Heart right ventricle (tissue), 16 donors: ENCODE measurements around the gene CX3CL1. TPM values are rescaled to one million over a fixed set of nuclear protein-coding genes. Genes with fewer than 3 reads are reported as not detected.

Source experiments
- ATAC-seq, 8 donors: fragments of 200-7000 bp; cut with Tn5 transposase; one replicate each; pipeline ENCODE4 v1.9.1; 2020; ENCODE audit warnings: mild to moderate bottlenecking in 8 of 8, moderate library complexity in 8 of 8, moderate number of reproducible peaks in 1 of 8
- DNase-seq, 2 donors: peaks; one replicate each; pipeline ENCODE4 v3.0.0-alpha.2; 2020
- H3K27ac ChIP-seq, 10 donors: fragments of 200-600 bp; sonication (generic) in 2 of 10; one replicate each; pipeline versions ENCODE4 v1.5.0 to v1.8.0; 2020 to 2022; ENCODE audit warnings: mild to moderate bottlenecking in 3 of 10
- H3K27me3 ChIP-seq, 7 donors: fragments of 200-600 bp; one replicate each; pipeline ENCODE4 v1.8.0; 2021 to 2022; ENCODE audit warnings: mild to moderate bottlenecking in 2 of 7
- H3K36me3 ChIP-seq, 9 donors: fragments of 200-600 bp; sonication (generic) in 1 of 9; one replicate each; pipeline versions ENCODE4 v1.5.0 to v1.8.0; 2020 to 2022; ENCODE audit warnings: mild to moderate bottlenecking in 2 of 9
- H3K4me1 ChIP-seq, 9 donors: fragments of 200-600 bp; sonication (generic) in 1 of 9; one replicate each; pipeline versions ENCODE4 v1.5.0 to v1.8.0; 2020 to 2022; ENCODE audit warnings: mild to moderate bottlenecking in 4 of 9
- H3K4me3 ChIP-seq, 10 donors: fragments of 200-600 bp; sonication (generic) in 2 of 10; one replicate each; pipeline versions ENCODE4 v1.5.0 to v1.8.0; 2020 to 2022; ENCODE audit warnings: mild to moderate bottlenecking in 7 of 10, moderate library complexity in 2 of 10
- H3K9me3 ChIP-seq, 11 donors: fragments of 200-600 bp in 10 of 11; sonication (generic) in 2 of 11; one replicate each; pipeline versions ENCODE4 v1.5.0 to v1.8.0; 2013 to 2022; ENCODE audit warnings: mild to moderate bottlenecking in 2 of 11, control low read depth in 1 of 11, moderate library complexity in 1 of 11
- CTCF ChIP-seq, 9 donors: fragments of 200-600 bp; sonication (generic) in 2 of 9; IDR thresholded peaks; one replicate each; pipeline versions ENCODE4 v1.5.0 to v1.8.0; 2021 to 2022; ENCODE audit warnings: antibody characterized with exemption in 9 of 9, mild to moderate bottlenecking in 5 of 9, moderate library complexity in 1 of 9
- WGBS, 2 donors: extraction: QIAGEN DNeasy Blood & Tissue Kit; methylation state at CpG; one replicate each; pipeline ENCODE4 v1.1.7; 2013; ENCODE audit warnings: inconsistent platforms in 1 of 2; 5-methylcytosine and 5-hydroxymethylcytosine counted together
- intact Hi-C, 10 donors: fragments of 100-400 bp; cut with DNase I; formaldehyde crosslinking; loops; one replicate each; pipeline versions ENCODE4 v1.11.1 to v1.14.2; 2022
- polyA plus RNA-seq, 2 donors: library from polyadenylated mRNA; stranded (reverse); fragments of 200-250 nt; gene quantifications; one replicate each; pipeline ENCODE4 v1.2.3, GENCODE V29; 2013
- total RNA-seq, 10 donors: library from RNA; stranded (reverse); fragmentation: NEBNext Ultra II Directional in 3 of 10; extraction: Animal tissue kit (Norgen Biotek cat#: 25700) in 3 of 10; gene quantifications; one replicate each; pipeline versions ENCODE4 v1.2.1 to v1.2.4, GENCODE V29; 2021 to 2023
- donor health status: Arrhythmogenic right ventricular cardiomyopathy.
- donor health status: ischemic (EF 13 %, LVEDD 7.1; RV severe dilation, severe dysfunction).
- donor health status: healthy with polysubstance abuse.
- donor health status: DM: no; HTN: yes; CAD: no.
- donor health status: DM: no; HTN: no; CAD: no.
- donor health status: ischemic (EF 25% LVEDD 6.9; RV normal size, moderate dysfunction).
- donor health status: ischemic (EF 25% LVEDD 5.7; RV mildly dilated, moderate dysfunction).
- donor health status: healthy.
- donor health status: DM: yes; HTN: yes; CAD: no.
- donor health status: Ischemic cardiomyopathy.
- donor health status: ischemic (EF 35%, LVEDD 5.7; RV mildly dilated, moderate dysfunction).
- donor health status: nonischemic (EF 11% LVEDD 7.7; RV severe dilation, severe dysfunction).
- donor health status: DM: yes; HTN: yes; CAD: no.
- donor health status: PGD.
- donor health status: ischemic (EF 29% LVEDD 5.4; RV normal size, mild dysfunction).
- donor health status: nonischemic (EF 23%, LVEDD 6.1; RV moderate dilation, normal function).

Gene CX3CL1
- total and polyA plus RNA-seq, 12 donors, result 7.8 to 46.3 (median 15.5) TPM

- 94 to 95% methylated on average over 2 of the region's 2 CpGs for WGBS, 2 donors
- no peak for ATAC-seq
Measured at GRCh38 chr16:57434003-57434402, 61.7 kb downstream of the CX3CL1 start.

More at GRCh38 chr16:57434003-57434402, 61.7 kb downstream of the CX3CL1 start:
- Histone ChIP-seq H3K9me3 (no peaks in the 10 kb centered on the region), H3K27me3 (no peaks in the 10 kb centered on the region), H3K27ac (no peak overlapping the region), H3K4me1 (no peaks in the 10 kb centered on the region), H3K4me3 (no peak overlapping the region), H3K36me3 (peaks cover 5 to 100% (median 82%) of the 10 kb centered on the region in 9 donors)
- no peak for DNase-seq
- no peak for TF ChIP-seq CTCF (IDR thresholded peaks at IDR 0.05)
- intact Hi-C loops, result no loop called here

Other genes starting within 250 kb of the CX3CL1 start
- 10 to 100 TPM; 49.6 to 66.8 (median 62.5) TPM for gene PSME3IP1, start 186.5 kb upstream of the CX3CL1 start, total RNA-seq
- 10 to 100 TPM; 50.4 to 60.7 TPM for gene PSME3IP1, start 186.5 kb upstream of the CX3CL1 start, polyA plus RNA-seq
- gene RSPRY1, start 186.2 kb upstream of the CX3CL1 start, total RNA-seq, result 10 to 100 TPM; 14.7 to 21.4 (median 18.5) TPM
- gene RSPRY1, start 186.2 kb upstream of the CX3CL1 start, polyA plus RNA-seq, result 1 to 10 TPM; 6.9 to 9.5 TPM
- gene ARL2BP, start 127.2 kb upstream of the CX3CL1 start, total RNA-seq, result 10 to 100 TPM; 39.9 to 53.9 (median 45.9) TPM
- 10 to 100 TPM; 33.4 to 57.9 TPM for gene ARL2BP, start 127.2 kb upstream of the CX3CL1 start, polyA plus RNA-seq
- 1 to 10 TPM; 1.7 to 4.0 (median 2.2) TPM for gene PLLP, start 87.8 kb upstream of the CX3CL1 start, total RNA-seq
- 10 to 100 TPM in 1 of 2 donors, 1 to 10 TPM in 1; 7.0 to 10.6 TPM for gene PLLP, start 87.8 kb upstream of the CX3CL1 start, polyA plus RNA-seq
- under 1 TPM in 1 of 10 donors, not detected in 9; 0.60 TPM for gene CCL22, start 13.7 kb upstream of the CX3CL1 start, total RNA-seq
- under 1 TPM in 1 of 2 donors, not detected in 1; 0.07 TPM for gene CCL22, start 13.7 kb upstream of the CX3CL1 start, polyA plus RNA-seq
- 1 to 10 TPM in 1 of 10 donors, not detected in 9; 1.0 TPM for gene CCL17, start 32.3 kb downstream of the CX3CL1 start, total RNA-seq
- gene CCL17, start 32.3 kb downstream of the CX3CL1 start, polyA plus RNA-seq, result under 1 TPM in 1 of 2 donors, not detected in 1; 0.35 TPM
- gene CIAPIN1, start 74.9 kb downstream of the CX3CL1 start, total RNA-seq, result 10 to 100 TPM; 49.6 to 75.1 (median 61.0) TPM
- 10 to 100 TPM; 20.1 to 63.0 TPM for gene CIAPIN1, start 74.9 kb downstream of the CX3CL1 start, polyA plus RNA-seq
- gene COQ9, start 75.0 kb downstream of the CX3CL1 start, total RNA-seq, result 100 to 1,000 TPM; 135 to 230 (median 207) TPM
- gene COQ9, start 75.0 kb downstream of the CX3CL1 start, polyA plus RNA-seq, result 100 to 1,000 TPM; 162 to 475 TPM
- gene POLR2C, start 90.2 kb downstream of the CX3CL1 start, total RNA-seq, result 10 to 100 TPM; 40.2 to 56.7 (median 47.2) TPM
- 10 to 100 TPM; 17.9 to 46.6 TPM for gene POLR2C, start 90.2 kb downstream of the CX3CL1 start, polyA plus RNA-seq
- gene DOK4, start 114.0 kb downstream of the CX3CL1 start, total RNA-seq, result 10 to 100 TPM in 2 of 10 donors, 1 to 10 TPM in 8; 3.6 to 10.7 (median 8.0) TPM
- gene DOK4, start 114.0 kb downstream of the CX3CL1 start, polyA plus RNA-seq, result 1 to 10 TPM; 5.9 to 9.1 TPM
- gene CCDC102A, start 164.1 kb downstream of the CX3CL1 start, total RNA-seq, result 10 to 100 TPM in 1 of 10 donors, 1 to 10 TPM in 9; 3.1 to 10.2 (median 5.1) TPM
- 1 to 10 TPM; 3.7 to 5.9 TPM for gene CCDC102A, start 164.1 kb downstream of the CX3CL1 start, polyA plus RNA-seq
- under 1 TPM in 5 of 10 donors, not detected in 5; 0.12 to 0.69 (median 0.61) TPM for gene ADGRG5, start 170.2 kb downstream of the CX3CL1 start, total RNA-seq
- under 1 TPM in 1 of 2 donors, not detected in 1; 0.03 TPM for gene ADGRG5, start 170.2 kb downstream of the CX3CL1 start, polyA plus RNA-seq